ENCODE data around the gene TPCN2. TPM values are rescaled to one million over a fixed set of nuclear protein-coding genes. Genes with fewer than 3 reads are reported as not detected.

Gene TPCN2
- total and polyA plus RNA-seq, 2 of the 8 experiments (the other 6 are each of a cell fraction or from before 2014, with no cell fraction given) = 9.7 to 18.6 TPM

GRCh38 chr11:69116671-69117070, 67.9 kb downstream of the TPCN2 start:
- Histone ChIP-seq H4K5ac (ENCODE audit: insufficient read length, low read depth, low read length) (no peak overlapping the region), H3K27me3 (replicated peaks in 1 of 4; ENCODE audit: control insufficient read depth in 3 of 4, extremely low read depth in 1 of 4, insufficient read depth in 3 of 4, low read length in 3 of 4) (no peaks in the 10 kb centered on the region; a peak in 2 of 7 replicates), H2BK20ac (ENCODE audit: low read length) (no peak overlapping the region), H2BK15ac (ENCODE audit: low read length) (no peak overlapping the region), H3K4me1 (replicated peaks in 1 of 4; ENCODE audit: control insufficient read depth in 3 of 4, insufficient read depth in 4 of 4, low read length in 3 of 4) (peaks cover 0 to 3% (median under 1%) of the 10 kb centered on the region in 4 experiments; a peak in 4 of 7 replicates), H4K8ac (ENCODE audit: extremely low read depth, insufficient read depth, low read length) (no peak overlapping the region), H3K23me2 (ENCODE audit: low read depth, low read length) (no peaks in the 10 kb centered on the region), H3K4me2 (ENCODE audit: insufficient read depth in 1 of 2, low read depth in 2 of 2, low read length in 2 of 2) (no peak overlapping the region), H3K4me3 (ENCODE audit: extremely low read depth in 1 of 4, insufficient read depth in 2 of 4, low read depth in 3 of 4, low read length in 4 of 4) (no peak overlapping the region), H3K9ac (replicated peaks in 1 of 4; ENCODE audit: extremely low read depth in 1 of 4, low read depth in 3 of 4, low read length in 3 of 4) (no peak overlapping the region), H2AFZ (ENCODE audit: low read length) (no peak overlapping the region), H3K36me3 (ENCODE audit: control insufficient read depth in 2 of 4, insufficient read depth in 4 of 4, low read length in 3 of 4) (no peaks in the 10 kb centered on the region), H3K27ac (ENCODE audit: low read depth, low read length) (no peak overlapping the region), H2AK5ac (ENCODE audit: low read depth, low read length) (no peak overlapping the region), H2BK5ac (ENCODE audit: low read depth, low read length) (no peak overlapping the region), H3K18ac (ENCODE audit: extremely low read depth, low read length) (no peak overlapping the region), H3K79me1 (ENCODE audit: low read depth, low read length) (no peaks in the 10 kb centered on the region), H3K9me3 (ENCODE audit: insufficient read depth in 2 of 2, low read depth in 1 of 2, low read length in 1 of 2) (no peaks in the 10 kb centered on the region; a peak in 2 of 4 replicates), H3K56ac (replicated peaks; ENCODE audit: insufficient read length, low read depth, low read length) (no peak overlapping the region), H4K20me1 (replicated peaks in 1 of 2; ENCODE audit: control insufficient read depth in 1 of 2, insufficient read depth in 2 of 2, low read length in 2 of 2) (no peaks in the 10 kb centered on the region), H3K4ac (replicated peaks; ENCODE audit: insufficient read length, low read depth, low read length) (no peak overlapping the region), H2BK12ac (ENCODE audit: low read depth, low read length) (no peak overlapping the region), H3K79me2 (ENCODE audit: control insufficient read depth in 1 of 2, insufficient read depth in 2 of 2, low read length in 2 of 2) (no peaks in the 10 kb centered on the region), H2BK120ac (replicated peaks; ENCODE audit: low read depth, low read length) (no peak overlapping the region), H4K91ac (replicated peaks; ENCODE audit: insufficient read length, low read length) (no peak overlapping the region), H3K23ac (ENCODE audit: insufficient read length) (no peak overlapping the region), H3K14ac (ENCODE audit: insufficient read length) (no peak overlapping the region)
- WGBS, 2 experiments (ENCODE audit: extremely low coverage in 1 of 2, insufficient coverage in 1 of 2, insufficient read length in 1 of 2, insufficient replicate concordance in 2 of 2, low coverage in 1 of 2, low lambda C conversion rate in 2 of 2, missing lambda C conversion rate in 1 of 2) = 88% methylated on average over 10 of the region's 10 CpGs; no CpG with 5 or more reads in 1 of the 2 experiments
- ChIA-PET POLR2A (ENCODE audit: partially characterized antibody) (no interaction called here), CTCF (ENCODE audit: partially characterized antibody) (interaction anchor here (1.0 to 4.5 kb wide), 2 partner anchors 10 to 15 kb away, joined by 4 to 26 read pairs; no protein-coding TSS in a partner anchor)
- no peak for DNase-seq (ENCODE audit: low read depth in 1 of 2, low spot score in 2 of 2)
- FAIRE-seq = no peak
- TF ChIP-seq JUN (IDR thresholded peaks at IDR 0.05; ENCODE audit: low read depth, low read length) (no peak), E2F6 (IDR thresholded peaks at IDR 0.05) (no peak), ATF3 (IDR thresholded peaks at IDR 0.05; ENCODE audit: insufficient read depth, low read depth, low read length) (no peak), KDM5A (IDR thresholded peaks at IDR 0.05; ENCODE audit: low read length) (no peak), JUND (IDR thresholded peaks at IDR 0.05; ENCODE audit: low read length) (no peak), KDM4A (IDR thresholded peaks at IDR 0.05; ENCODE audit: low read depth, low read length, severe bottlenecking) (no peak), ATF2 (IDR thresholded peaks at IDR 0.05; ENCODE audit: low read length) (no peak), ASH2L (IDR thresholded peaks at IDR 0.05; ENCODE audit: low read length) (no peak), MAX (IDR thresholded peaks at IDR 0.05) (no peak), EGR1 (IDR thresholded peaks at IDR 0.05; ENCODE audit: borderline replicate concordance, low read depth, low read length) (no peak), BACH1 (IDR thresholded peaks at IDR 0.05; ENCODE audit: low read length) (no peak)
